GM12878 (cell line): ENCODE data around the gene UBE2L6. TPM values are rescaled to one million over a fixed set of nuclear protein-coding genes. Genes with fewer than 3 reads are reported as not detected.

Experiments used
- ATF2 ChIP-seq: IDR thresholded peaks from 2 replicates; pipeline ENCODE4 v1.6.1; 2012; ENCODE audit warnings: low read length, inconsistent platforms
- BCLAF1 ChIP-seq: fragments of 450-650 bp; IDR thresholded peaks from 2 replicates; pipeline ENCODE4 v1.6.1; 2017; ENCODE audit warnings: antibody characterized with exemption, mild to moderate bottlenecking, moderate library complexity
- E4F1 ChIP-seq: fragments of 450-650 bp; IDR thresholded peaks from 2 replicates; pipeline ENCODE4 v1.6.1; 2018; ENCODE audit warnings: borderline replicate concordance, mild to moderate bottlenecking; ENCODE audit not compliant: partially characterized antibody
- ETV6 ChIP-seq, 2 experiments: fragments of 450-650 bp in 1 of 2; IDR thresholded peaks in 1 of 2; conservative IDR thresholded peaks in 1 of 2; 2 replicates each; pipeline ENCODE4 v1.6.1; 2014; ENCODE audit warnings: antibody characterized with exemption in 1 of 2, borderline replicate concordance in 1 of 2, low read depth in 1 of 2, mild to moderate bottlenecking in 1 of 2, moderate library complexity in 1 of 2
- IKZF2 ChIP-seq, 2 experiments: fragments of 450-650 bp; IDR thresholded peaks; 2 replicates each; pipeline ENCODE4 v1.6.1; 2017; ENCODE audit warnings: mild to moderate bottlenecking in 2 of 2, moderate library complexity in 2 of 2
- MEF2A ChIP-seq: IDR thresholded peaks from 2 replicates; pipeline ENCODE4 v1.6.1; 2011; ENCODE audit warnings: low read depth, mild to moderate bottlenecking, low read length, moderate library complexity; ENCODE audit not compliant: insufficient read depth
- MYC ChIP-seq: IDR thresholded peaks from 2 replicates; pipeline ENCODE4 v1.6.1; 2011; ENCODE audit warnings: mild to moderate bottlenecking, low read length, moderate library complexity, inconsistent platforms; ENCODE audit not compliant: insufficient read depth, insufficient replicate concordance, insufficient read length, severe bottlenecking
- PRDM15 ChIP-seq: fragments of 450-650 bp; formaldehyde crosslinking; IDR thresholded peaks from 2 replicates; pipeline ENCODE4 v1.4.0; 2020; ENCODE audit warnings: mild to moderate bottlenecking, moderate library complexity
- RAD21 ChIP-seq: IDR thresholded peaks from 2 replicates; pipeline ENCODE4 v1.6.1; 2011; ENCODE audit warnings: mild to moderate bottlenecking, low read depth, low read length, moderate library complexity; ENCODE audit not compliant: insufficient read depth
- RB1 ChIP-seq: fragments of 450-650 bp; formaldehyde crosslinking; IDR thresholded peaks from 2 replicates; pipeline ENCODE4 v1.6.1; 2017; ENCODE audit warnings: mild to moderate bottlenecking, borderline replicate concordance
- SMC3 ChIP-seq: IDR thresholded peaks from 2 replicates; pipeline ENCODE4 v1.6.1; 2011; ENCODE audit warnings: low read length, improper control_type of control experiment, borderline replicate concordance
- SREBF2 ChIP-seq: IDR thresholded peaks from 2 replicates; pipeline ENCODE4 v1.6.1; 2012; ENCODE audit warnings: mild to moderate bottlenecking, low read length
- STAT3 ChIP-seq: IDR thresholded peaks from 2 replicates; pipeline ENCODE4 v1.6.1; 2011; ENCODE audit warnings: low read depth, low read length, improper control_type of control experiment
- ZBTB33 ChIP-seq: fragments of 450-650 bp; IDR thresholded peaks from 2 replicates; pipeline ENCODE4 v1.6.1; 2017; ENCODE audit warnings: mild to moderate bottlenecking
- polyA plus RNA-seq, 11 experiments: library from polyadenylated mRNA; depleted of rRNA in 4 of 11; unstranded in 6 of 11; stranded (reverse) in 5 of 11; fragments of >200 nt; fragmentation: Nextera tagmentation in 4 of 11; fragmentation: Illumina TruSeq in 1 of 11; extraction: Ambion mirVana in 4 of 11; extraction: Trizol in 1 of 11; gene quantifications; 1 replicate in 1 of 11; 2 replicates in 10 of 11; pipeline versions ENCODE4 v1.2.1 to v1.2.3, GENCODE V29; 2011 to 2016; ENCODE audit warnings: inconsistent platforms in 2 of 11, missing spikeins in 2 of 11, low read depth in 1 of 11
- total RNA-seq, 4 experiments: library from RNA; depleted of rRNA in 3 of 4; stranded (reverse); fragments of >200 nt in 3 of 4; fragmentation: Illumina TruSeq in 1 of 4; extraction: Trizol in 1 of 4; gene quantifications; 2 replicates each; pipeline versions ENCODE4 v1.2.1 to v1.2.3, GENCODE V29; 2013 to 2021

UBE2L6 gene
- total and polyA plus RNA-seq, 10 of the 15 experiments (the other 5 are each of a cell fraction or from before 2014, with no cell fraction given), result 114 to 295 (median 173) TPM

GRCh38 chr11:57568330-57568766 lies 876 bp upstream of the UBE2L6 start (continued):
- TF ChIP-seq MEF2A (no peak), ZBTB33 (no peak), RAD21 (peak; percentile 87), IKZF2 (IDR thresholded peaks at IDR 0.05) (no peak), SMC3 (peak; percentile 84), MYC (no peak), ATF2 (no peak), RB1 (no peak), BCLAF1 (no peak), STAT3 (no peak), PRDM15 (CRISPR knock-in tag) (no peak), E4F1 (no peak), SREBF2 (no peak), ETV6 (conservative IDR thresholded peaks at IDR 0.05 in 1 of 2, IDR thresholded peaks at IDR 0.05 in 1 of 2; ENCODE audit: borderline replicate concordance in 1 of 2, low read depth in 1 of 2) (no peak)
